ENCODE measurements around the gene BCDIN3D. TPM values are rescaled to one million over a fixed set of nuclear protein-coding genes. Genes with fewer than 3 reads are reported as not detected.

BCDIN3D gene
- total RNA-seq, 1 donor from 2014 or later, result 3.8 TPM

DNA sequence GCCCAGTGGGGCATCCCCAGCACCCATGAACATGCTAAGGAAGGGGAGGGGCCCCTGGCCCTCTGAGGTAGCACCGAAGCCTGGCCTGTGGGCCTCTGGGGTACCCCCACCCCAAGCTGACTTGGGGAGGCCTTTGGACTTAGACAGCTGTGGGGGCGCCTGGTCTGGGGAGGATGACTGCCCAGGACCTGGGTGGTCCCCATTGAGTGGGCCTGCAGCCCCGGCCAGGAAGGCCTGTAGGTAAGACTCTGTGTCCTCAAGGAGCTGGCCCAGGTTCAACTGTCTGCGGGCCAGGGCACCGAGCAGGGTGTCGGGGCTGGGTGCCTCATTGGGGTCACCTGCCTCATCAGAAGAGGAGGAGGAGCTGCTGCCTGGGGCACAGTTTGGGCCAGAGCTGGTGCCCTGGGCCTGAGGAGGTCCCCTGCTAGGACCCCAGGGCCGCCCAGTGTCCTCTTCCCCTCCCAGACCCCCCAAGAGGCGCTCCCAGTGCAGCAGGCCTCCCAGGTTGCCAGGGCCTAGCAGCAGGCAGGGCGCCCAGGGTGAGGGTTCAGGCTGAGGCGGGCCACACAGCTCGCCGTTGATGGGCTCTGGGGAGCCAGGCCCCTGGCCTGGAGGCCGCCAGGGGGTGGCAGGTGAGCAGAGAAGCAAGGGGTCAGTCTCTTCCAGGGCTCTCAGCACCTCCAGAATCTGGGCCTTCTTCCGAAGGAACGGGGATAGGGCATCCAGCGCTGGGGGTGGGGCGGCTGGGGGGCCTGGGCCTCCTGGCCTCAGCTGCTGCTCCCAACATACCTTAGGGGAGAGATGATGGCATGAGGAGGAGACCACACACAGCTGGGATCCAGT lies 46.1 kb downstream of the BCDIN3D start:
- Histone ChIP-seq H3K27me3 (no peaks in the 10 kb centered on the region), H3K9me3 (ENCODE audit: low read depth) (no peaks in the 10 kb centered on the region), H3F3A (ENCODE audit: low read depth) (no peaks in the 10 kb centered on the region), H3K27ac (no peak overlapping the region), H4K20me1 (ENCODE audit: low read depth) (peaks cover 4% of the 10 kb centered on the region), H2AFZ (replicated peaks) (no peak overlapping the region), H3K9ac (no peak overlapping the region), H3K36me3 (no peaks in the 10 kb centered on the region), H3K79me2 (ENCODE audit: low read depth) (no peaks in the 10 kb centered on the region), H3K4me3 (no peak overlapping the region), H3K4me2 (no peak overlapping the region), H3K4me1 (no peaks in the 10 kb centered on the region)
- no peaks in the 10 kb centered on the region for H3K9me3 Mint-ChIP-seq
- H3K36me3 Mint-ChIP-seq, result peaks cover 15% of the 10 kb centered on the region
- peaks cover 5% of the 10 kb centered on the region for H3K27me3 Mint-ChIP-seq (ENCODE audit: insufficient read depth, low read depth)
- no peaks in the 10 kb centered on the region for H3K4me1 Mint-ChIP-seq
- H3K27ac Mint-ChIP-seq, result no peak overlapping the region
- no peak overlapping the region for H3K4me3 Mint-ChIP-seq
- TF ChIP-seq, protein P1, sequence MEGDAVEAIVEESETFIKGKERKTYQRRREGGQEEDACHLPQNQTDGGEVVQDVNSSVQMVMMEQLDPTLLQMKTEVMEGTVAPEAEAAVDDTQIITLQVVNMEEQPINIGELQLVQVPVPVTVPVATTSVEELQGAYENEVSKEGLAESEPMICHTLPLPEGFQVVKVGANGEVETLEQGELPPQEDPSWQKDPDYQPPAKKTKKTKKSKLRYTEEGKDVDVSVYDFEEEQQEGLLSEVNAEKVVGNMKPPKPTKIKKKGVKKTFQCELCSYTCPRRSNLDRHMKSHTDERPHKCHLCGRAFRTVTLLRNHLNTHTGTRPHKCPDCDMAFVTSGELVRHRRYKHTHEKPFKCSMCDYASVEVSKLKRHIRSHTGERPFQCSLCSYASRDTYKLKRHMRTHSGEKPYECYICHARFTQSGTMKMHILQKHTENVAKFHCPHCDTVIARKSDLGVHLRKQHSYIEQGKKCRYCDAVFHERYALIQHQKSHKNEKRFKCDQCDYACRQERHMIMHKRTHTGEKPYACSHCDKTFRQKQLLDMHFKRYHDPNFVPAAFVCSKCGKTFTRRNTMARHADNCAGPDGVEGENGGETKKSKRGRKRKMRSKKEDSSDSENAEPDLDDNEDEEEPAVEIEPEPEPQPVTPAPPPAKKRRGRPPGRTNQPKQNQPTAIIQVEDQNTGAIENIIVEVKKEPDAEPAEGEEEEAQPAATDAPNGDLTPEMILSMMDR (IDR thresholded peaks at IDR 0.05), result no peak
- DNase-seq (ENCODE audit: low spot score), result no peak

DNA sequence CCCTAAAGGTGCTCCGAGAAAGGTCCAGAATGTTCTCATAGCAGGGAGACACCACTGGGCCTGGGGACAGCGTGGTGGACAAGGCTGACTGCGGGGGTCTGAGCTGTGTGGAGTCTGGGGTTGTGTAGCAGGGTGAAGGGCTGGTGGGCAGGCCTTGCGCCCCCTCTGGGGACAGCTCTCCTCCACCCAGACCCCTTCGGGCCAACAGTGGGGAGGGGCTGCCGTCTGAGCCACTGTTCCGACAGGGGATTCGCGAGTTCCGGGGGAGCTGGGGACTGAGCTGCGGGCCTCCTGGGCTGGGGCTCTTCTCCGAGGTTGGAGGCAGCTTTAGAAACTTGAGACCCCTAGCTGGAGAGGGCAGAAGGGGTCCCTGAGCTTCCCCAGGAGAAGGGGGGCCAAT lies 46.8 kb downstream of the BCDIN3D start:
- Mint-ChIP-seq H3K27me3 (ENCODE audit: insufficient read depth, low read depth) (peaks cover 4% of the 10 kb centered on the region), H3K36me3 (peaks cover 15% of the 10 kb centered on the region), H3K9me3 (no peaks in the 10 kb centered on the region), H3K4me1 (no peaks in the 10 kb centered on the region), H3K4me3 (no peak overlapping the region), H3K27ac (no peak overlapping the region)
- H3K27ac ChIP-seq, result no peak overlapping the region
- no peak for DNase-seq (ENCODE audit: low spot score)
- no peaks in the 10 kb centered on the region for H3K4me1 ChIP-seq
- no peak overlapping the region for H3K9ac ChIP-seq
- H3F3A ChIP-seq (ENCODE audit: low read depth), result no peaks in the 10 kb centered on the region
- no peaks in the 10 kb centered on the region for H3K27me3 ChIP-seq
- H3K79me2 ChIP-seq (ENCODE audit: low read depth), result no peaks in the 10 kb centered on the region
- H3K9me3 ChIP-seq (ENCODE audit: low read depth), result no peaks in the 10 kb centered on the region
- H3K36me3 ChIP-seq, result no peaks in the 10 kb centered on the region
- H3K4me3 ChIP-seq, result no peak overlapping the region
- H4K20me1 ChIP-seq (ENCODE audit: low read depth), result peaks cover 4% of the 10 kb centered on the region
- TF ChIP-seq, protein P1 (IDR thresholded peaks at IDR 0.05), result no peak
- H3K4me2 ChIP-seq, result no peak overlapping the region
- H2AFZ ChIP-seq (replicated peaks), result no peak overlapping the region

DNA sequence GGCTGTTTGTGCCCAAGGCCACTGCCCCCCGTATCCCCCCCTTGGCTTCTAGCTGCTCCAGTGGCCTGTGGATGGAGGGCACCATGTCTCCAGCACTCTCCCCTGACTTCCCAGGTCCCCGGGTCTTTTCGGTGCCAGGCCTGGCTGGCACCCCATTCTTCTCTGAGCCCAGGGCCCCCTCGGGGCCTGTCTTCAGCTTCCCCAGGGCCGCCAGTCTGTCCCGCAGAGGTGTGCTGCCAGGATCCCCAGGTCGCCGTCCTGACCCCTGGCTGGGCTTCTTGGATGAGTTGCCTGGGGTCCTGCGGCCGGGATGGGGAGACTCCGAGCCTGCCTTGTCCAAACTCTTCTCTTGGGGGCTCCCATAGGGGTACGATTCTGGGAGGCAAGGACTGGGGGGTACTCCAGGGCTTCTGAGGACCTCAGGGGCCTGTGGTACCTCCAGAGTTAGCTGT lies 47.2 kb downstream of the BCDIN3D start:
- Histone ChIP-seq H4K20me1 (ENCODE audit: low read depth) (peaks cover 4% of the 10 kb centered on the region), H3K4me1 (no peaks in the 10 kb centered on the region), H2AFZ (replicated peaks) (no peak overlapping the region), H3K9ac (no peak overlapping the region), H3F3A (ENCODE audit: low read depth) (no peaks in the 10 kb centered on the region), H3K4me2 (no peak overlapping the region), H3K36me3 (no peaks in the 10 kb centered on the region), H3K9me3 (ENCODE audit: low read depth) (no peaks in the 10 kb centered on the region), H3K4me3 (no peak overlapping the region), H3K27ac (no peak overlapping the region), H3K79me2 (ENCODE audit: low read depth) (no peaks in the 10 kb centered on the region), H3K27me3 (no peaks in the 10 kb centered on the region)
- TF ChIP-seq EZH2phosphoT487 (IDR thresholded peaks at IDR 0.05) (no peak), EZH2 (IDR thresholded peaks at IDR 0.05) (no peak)
- TF ChIP-seq, protein P1 (IDR thresholded peaks at IDR 0.05), result no peak
- H3K36me3 Mint-ChIP-seq, result peaks cover 14% of the 10 kb centered on the region
- no peaks in the 10 kb centered on the region for H3K9me3 Mint-ChIP-seq
- peaks cover 4% of the 10 kb centered on the region for H3K27me3 Mint-ChIP-seq (ENCODE audit: insufficient read depth, low read depth)
- DNase-seq (ENCODE audit: low spot score), result no peak
- H3K4me3 Mint-ChIP-seq, result no peak overlapping the region
- no peaks in the 10 kb centered on the region for H3K4me1 Mint-ChIP-seq
- no peak overlapping the region for H3K27ac Mint-ChIP-seq
